H9 (cell line): Measurements from ENCODE around the gene MAD1L1. TPM values are rescaled to one million over a fixed set of nuclear protein-coding genes. Genes with fewer than 3 reads are reported as not detected.

ENCODE experiments used
- DNase-seq: peaks from one replicate; pipeline ENCODE4 v3.0.0-alpha.2; 2017
- H2AFZ ChIP-seq: one replicate; pipeline ENCODE4 v1.6.1; 2013; ENCODE audit warnings: mild to moderate bottlenecking, low read length, control low read depth, moderate library complexity
- H2AK5ac ChIP-seq: 2 replicates; pipeline ENCODE4 v1.6.1; 2013; ENCODE audit warnings: low read length, control low read depth, mixed read lengths; ENCODE audit not compliant: insufficient read length
- H2BK120ac ChIP-seq: one replicate; pipeline ENCODE4 v1.6.1; 2013; ENCODE audit warnings: low read depth, mild to moderate bottlenecking, low read length, control low read depth, inconsistent platforms; ENCODE audit not compliant: poor library complexity, severe bottlenecking
- H2BK12ac ChIP-seq: 2 replicates; pipeline ENCODE4 v1.6.1; 2013; ENCODE audit warnings: low read length, control low read depth, mixed read lengths, low read depth; ENCODE audit not compliant: insufficient read length
- H2BK15ac ChIP-seq: 2 replicates; pipeline ENCODE4 v1.6.1; 2013; ENCODE audit warnings: low read depth, low read length, control low read depth
- H2BK20ac ChIP-seq: one replicate; pipeline ENCODE4 v1.6.1; 2013; ENCODE audit warnings: low read depth, mild to moderate bottlenecking, low read length, control low read depth, inconsistent platforms; ENCODE audit not compliant: poor library complexity, severe bottlenecking
- H2BK5ac ChIP-seq: 2 replicates; pipeline ENCODE4 v1.6.1; 2013; ENCODE audit warnings: low read length, control low read depth, mixed read lengths; ENCODE audit not compliant: insufficient read length
- H3K14ac ChIP-seq: 2 replicates; pipeline ENCODE4 v1.6.1; 2013; ENCODE audit warnings: low read length, control low read depth; ENCODE audit not compliant: insufficient read depth
- H3K18ac ChIP-seq: 2 replicates; pipeline ENCODE4 v1.6.1; 2013; ENCODE audit warnings: low read depth, mild to moderate bottlenecking, mixed read lengths, low read length, control low read depth; ENCODE audit not compliant: insufficient read length
- H3K23ac ChIP-seq: 2 replicates; pipeline ENCODE4 v1.6.1; 2013; ENCODE audit warnings: low read length, control low read depth, mixed read lengths, low read depth; ENCODE audit not compliant: insufficient read length
- H3K23me2 ChIP-seq: 2 replicates; pipeline ENCODE4 v1.6.1; 2013; ENCODE audit warnings: low read depth, mild to moderate bottlenecking, mixed read lengths, low read length, control low read depth; ENCODE audit not compliant: insufficient read length, poor library complexity, severe bottlenecking
- H3K27ac ChIP-seq: 2 replicates; pipeline ENCODE4 v1.5.1; 2013; ENCODE audit warnings: low read length, control low read depth, mixed read lengths, low read depth; ENCODE audit not compliant: insufficient read length
- H3K27me3 ChIP-seq: 2 replicates; pipeline ENCODE4 v1.6.1; 2013; ENCODE audit warnings: low read length, control low read depth, inconsistent platforms; ENCODE audit not compliant: insufficient read depth
- H3K4ac ChIP-seq: 2 replicates; pipeline ENCODE4 v1.6.1; 2013; ENCODE audit warnings: low read depth, mild to moderate bottlenecking, control low read depth, inconsistent platforms, low read length, moderate library complexity
- H3K4me1 ChIP-seq: 2 replicates; pipeline ENCODE4 v1.6.1; 2013; ENCODE audit warnings: low read length, control low read depth, inconsistent platforms; ENCODE audit not compliant: insufficient read depth
- H3K4me2 ChIP-seq: 2 replicates; pipeline ENCODE4 v1.6.1; 2013; ENCODE audit warnings: low read length, control low read depth, mixed read lengths; ENCODE audit not compliant: insufficient read length, insufficient read depth
- H3K56ac ChIP-seq: 2 replicates; pipeline ENCODE4 v1.6.1; 2013; ENCODE audit warnings: low read depth, mild to moderate bottlenecking, mixed read lengths, low read length, control low read depth; ENCODE audit not compliant: insufficient read length
- H3K79me1 ChIP-seq: 2 replicates; pipeline ENCODE4 v1.6.1; 2013; ENCODE audit warnings: low read depth, mild to moderate bottlenecking, moderate library complexity, low read length, control low read depth, inconsistent platforms; ENCODE audit not compliant: insufficient read depth, poor library complexity, severe bottlenecking
- H3K79me2 ChIP-seq: 2 replicates; pipeline ENCODE4 v1.6.1; 2013; ENCODE audit warnings: low read length, control low read depth, inconsistent platforms; ENCODE audit not compliant: insufficient read depth
- H3K9ac ChIP-seq: 2 replicates; pipeline ENCODE4 v1.6.1; 2013; ENCODE audit warnings: low read length, control low read depth, mixed read lengths; ENCODE audit not compliant: insufficient read length; ENCODE audit errors: extremely low read depth
- H3K9me3 ChIP-seq: one replicate; pipeline ENCODE4 v1.6.1; 2013; ENCODE audit warnings: low read depth, low read length, inconsistent platforms; ENCODE audit not compliant: control insufficient read depth
- H3T11ph ChIP-seq: one replicate; pipeline ENCODE4 v1.6.1; 2013; ENCODE audit warnings: mild to moderate bottlenecking, low read length, control low read depth, inconsistent platforms
- H4K20me1 ChIP-seq: one replicate; pipeline ENCODE4 v1.6.1; 2013; ENCODE audit not compliant: control insufficient read depth, insufficient read length, insufficient read depth
- H4K5ac ChIP-seq: 2 replicates; pipeline ENCODE4 v1.6.1; 2013; ENCODE audit warnings: low read depth, mild to moderate bottlenecking, mixed read lengths, low read length, control low read depth; ENCODE audit not compliant: insufficient read length
- H4K8ac ChIP-seq: replicated peaks from 2 replicates; pipeline ENCODE4 v1.6.1; 2013; ENCODE audit warnings: low read length, control low read depth, mixed read lengths, low read depth; ENCODE audit not compliant: insufficient read length
- H4K91ac ChIP-seq: 2 replicates; pipeline ENCODE4 v1.6.1; 2013; ENCODE audit warnings: low read depth, mild to moderate bottlenecking, moderate library complexity, mixed read lengths, low read length, control low read depth; ENCODE audit not compliant: insufficient read length
- H3K27ac Mint-ChIP-seq, 3 experiments: 2 replicates in 2 of 3; 3 replicates in 1 of 3; pipeline ENCODE4 v1.8.0; 2020 to 2021; ENCODE audit warnings: mixed read lengths in 3 of 3, mild to moderate bottlenecking in 1 of 3, moderate library complexity in 1 of 3
- H3K27me3 Mint-ChIP-seq: 2 replicates; pipeline ENCODE4 v1.8.0; 2021; ENCODE audit warnings: low read depth, mild to moderate bottlenecking, moderate library complexity, mixed read lengths
- H3K36me3 Mint-ChIP-seq, 3 experiments: 2 replicates in 2 of 3; 3 replicates in 1 of 3; pipeline ENCODE4 v1.8.0; 2020 to 2021; ENCODE audit warnings: low read depth in 3 of 3, mixed read lengths in 3 of 3; ENCODE audit not compliant: insufficient read depth in 1 of 3
- H3K4me1 Mint-ChIP-seq, 2 experiments: 2 replicates each; pipeline ENCODE4 v1.8.0; 2020; ENCODE audit warnings: mixed read lengths in 2 of 2
- H3K4me3 Mint-ChIP-seq, 2 experiments: 2 replicates in 1 of 2; 3 replicates in 1 of 2; pipeline ENCODE4 v1.8.0; 2020 to 2021; ENCODE audit warnings: mild to moderate bottlenecking in 2 of 2, mixed read lengths in 2 of 2, moderate library complexity in 1 of 2
- H3K9me3 Mint-ChIP-seq, 2 experiments: 2 replicates in 1 of 2; 3 replicates in 1 of 2; pipeline ENCODE4 v1.8.0; 2020; ENCODE audit warnings: mild to moderate bottlenecking in 2 of 2, mixed read lengths in 2 of 2, moderate library complexity in 1 of 2
- CTCF ChIP-seq: fragments of 200-600 bp; sonication (generic); conservative IDR thresholded peaks from 3 replicates; pipeline ENCODE4 v1.8.0; 2021; ENCODE audit warnings: antibody characterized with exemption, mild to moderate bottlenecking
- WGBS: extraction: QIAGEN DNeasy Blood & Tissue Kit; methylation state at CpG from one replicate; pipeline ENCODE4 v1.1.7; 2013; ENCODE audit warnings: missing lambda C conversion rate, low lambda C conversion rate, mixed read lengths; ENCODE audit not compliant: insufficient read length; ENCODE audit errors: extremely low coverage; 5-methylcytosine and 5-hydroxymethylcytosine counted together
- total RNA-seq: library from RNA; stranded (reverse); gene quantifications from 2 replicates; pipeline ENCODE4 v1.2.1, GENCODE V29; 2021

The MAD1L1 gene
- total RNA-seq, 1 experiment from 2014 or later, result 39.0 TPM

GRCh38 chr7:1775389-1775788 is 457.4 kb downstream of the MAD1L1 start:
- H3K27ac Mint-ChIP-seq, result no peak overlapping the region
- WGBS, result no CpG with 5 or more reads among the region's 4 CpGs
- peaks cover 24% of the 10 kb centered on the region for H3K27me3 Mint-ChIP-seq
- no peak overlapping the region for H2BK12ac ChIP-seq
- no peaks in the 10 kb centered on the region for H3K9me3 ChIP-seq
- no peak overlapping the region for H2BK15ac ChIP-seq
- H3K23me2 ChIP-seq, result no peaks in the 10 kb centered on the region
- peaks cover 15 to 20% of the 10 kb centered on the region in 2 experiments for H3K9me3 Mint-ChIP-seq
- H2AK5ac ChIP-seq, result no peak overlapping the region
- no peaks in the 10 kb centered on the region for H3K4me1 ChIP-seq
- no peak overlapping the region for H4K5ac ChIP-seq
- no peak overlapping the region for H3K9ac ChIP-seq
- no peak overlapping the region for H4K91ac ChIP-seq
- H3K79me2 ChIP-seq, result no peaks in the 10 kb centered on the region
- H3K23ac ChIP-seq, result no peak overlapping the region
- no peak overlapping the region for H3T11ph ChIP-seq
- H3K4me1 Mint-ChIP-seq, result no peaks in the 10 kb centered on the region
- no peak overlapping the region for H2BK20ac ChIP-seq
- TF ChIP-seq CTCF, result no peak
- H4K20me1 ChIP-seq, result no peaks in the 10 kb centered on the region
- H3K56ac ChIP-seq, result no peak overlapping the region
- H3K18ac ChIP-seq, result no peak overlapping the region
- no peak overlapping the region for H3K14ac ChIP-seq
- no peak overlapping the region for H2AFZ ChIP-seq
- no peak overlapping the region for H3K27ac ChIP-seq
- no peak overlapping the region for H3K4me3 Mint-ChIP-seq
- no peaks in the 10 kb centered on the region for H3K79me1 ChIP-seq
- no peak for DNase-seq
- no peaks in the 10 kb centered on the region; a peak in 3 of 7 replicates for H3K36me3 Mint-ChIP-seq
- no peak overlapping the region for H3K4ac ChIP-seq
- no peak overlapping the region for H3K4me2 ChIP-seq
- no peak overlapping the region for H2BK5ac ChIP-seq
- H2BK120ac ChIP-seq, result no peak overlapping the region
- H4K8ac ChIP-seq, result no peak overlapping the region
- no peaks in the 10 kb centered on the region for H3K27me3 ChIP-seq
